ENCODE results near the gene RBM43.
"Not testable (repeated sequence)": the region's sequence is repeated elsewhere in the genome, so short reads cannot be mapped to it uniquely, and the experiment has no call there.

RBM43 gene
- total RNA-seq = 12.4 to 14.4 (median 12.6) reads per million in 3 donors

GRCh38 chr2:151261231-151261976 is at the start of gene RBM43:
TSS of gene RBM43 (minus strand) at chr2:151261863. CDS start at chr2:151261727, 136 bp downstream.
- DNase-seq = peak; percentile 78 to 79 (median 79)
- peak within 1 kb of the TSS; percentile 94 for H3K27ac ChIP-seq (ENCODE audit: insufficient read depth, low read length, poor library complexity, severe bottlenecking)
- no peaks in the 10 kb centered on the region for H3K4me1 ChIP-seq (ENCODE audit: control insufficient read depth, insufficient read depth, low read length, poor library complexity, severe bottlenecking)
- no peaks in the 10 kb centered on the region for H3K36me3 ChIP-seq (ENCODE audit: control insufficient read depth, insufficient read depth, low read length)
- H3K4me3 ChIP-seq (ENCODE audit: insufficient read depth, low read depth, low read length, poor library complexity, severe bottlenecking) = peak within 1 kb of the TSS; percentile 73
- no peaks in the 10 kb centered on the region for H3K9me3 ChIP-seq (ENCODE audit: control insufficient read depth, low read length)
- H3K27me3 ChIP-seq (replicated peaks; ENCODE audit: control insufficient read depth, insufficient read depth, low read length, poor library complexity, severe bottlenecking) = no peaks in the 10 kb centered on the region

- not testable (repeated sequence) for DNase-seq; H3K27ac ChIP-seq (ENCODE audit: insufficient read depth, low read length, poor library complexity, severe bottlenecking); H3K4me3 ChIP-seq (ENCODE audit: insufficient read depth, low read depth, low read length, poor library complexity, severe bottlenecking); H3K9me3 ChIP-seq (ENCODE audit: control insufficient read depth, low read length); H3K36me3 ChIP-seq (ENCODE audit: control insufficient read depth, insufficient read depth, low read length); H3K27me3 ChIP-seq (replicated peaks; ENCODE audit: control insufficient read depth, insufficient read depth, low read length, poor library complexity, severe bottlenecking); H3K4me1 ChIP-seq (ENCODE audit: control insufficient read depth, insufficient read depth, low read length, poor library complexity, severe bottlenecking)
Observed at GRCh38 chr2:151310313-151310712, 48.6 kb upstream of the RBM43 start.

GRCh38 chr2:151306621-151307020 is 45.0 kb upstream of the RBM43 start:
- no peak overlapping the region for H3K4me3 ChIP-seq (ENCODE audit: insufficient read depth, low read depth, low read length, poor library complexity, severe bottlenecking)
- no peaks in the 10 kb centered on the region for H3K36me3 ChIP-seq (ENCODE audit: control insufficient read depth, insufficient read depth, low read length)
- no peaks in the 10 kb centered on the region for H3K9me3 ChIP-seq (ENCODE audit: control insufficient read depth, low read length)
- H3K27me3 ChIP-seq (replicated peaks; ENCODE audit: control insufficient read depth, insufficient read depth, low read length, poor library complexity, severe bottlenecking) = no peaks in the 10 kb centered on the region
- no peaks in the 10 kb centered on the region for H3K4me1 ChIP-seq (ENCODE audit: control insufficient read depth, insufficient read depth, low read length, poor library complexity, severe bottlenecking)
- DNase-seq = no peak
- no peak overlapping the region for H3K27ac ChIP-seq (ENCODE audit: insufficient read depth, low read length, poor library complexity, severe bottlenecking)

GRCh38 chr2:151305129-151305691 is 43.5 kb upstream of the RBM43 start:
- no peaks in the 10 kb centered on the region for H3K9me3 ChIP-seq (ENCODE audit: control insufficient read depth, low read length)
- no peaks in the 10 kb centered on the region for H3K4me1 ChIP-seq (ENCODE audit: control insufficient read depth, insufficient read depth, low read length, poor library complexity, severe bottlenecking)
- no peak overlapping the region for H3K4me3 ChIP-seq (ENCODE audit: insufficient read depth, low read depth, low read length, poor library complexity, severe bottlenecking)
- DNase-seq = no peak
- H3K36me3 ChIP-seq (ENCODE audit: control insufficient read depth, insufficient read depth, low read length) = no peaks in the 10 kb centered on the region
- no peaks in the 10 kb centered on the region for H3K27me3 ChIP-seq (replicated peaks; ENCODE audit: control insufficient read depth, insufficient read depth, low read length, poor library complexity, severe bottlenecking)
- H3K27ac ChIP-seq (ENCODE audit: insufficient read depth, low read length, poor library complexity, severe bottlenecking) = no peak overlapping the region

- Histone ChIP-seq H3K4me3 (ENCODE audit: insufficient read depth, low read depth, low read length, poor library complexity, severe bottlenecking) (no peak overlapping the region), H3K4me1 (ENCODE audit: control insufficient read depth, insufficient read depth, low read length, poor library complexity, severe bottlenecking) (no peaks in the 10 kb centered on the region), H3K9me3 (ENCODE audit: control insufficient read depth, low read length) (no peaks in the 10 kb centered on the region), H3K27ac (ENCODE audit: insufficient read depth, low read length, poor library complexity, severe bottlenecking) (no peak overlapping the region), H3K27me3 (replicated peaks; ENCODE audit: control insufficient read depth, insufficient read depth, low read length, poor library complexity, severe bottlenecking) (no peaks in the 10 kb centered on the region), H3K36me3 (ENCODE audit: control insufficient read depth, insufficient read depth, low read length) (no peaks in the 10 kb centered on the region)
- no peak for DNase-seq
Observed at GRCh38 chr2:151302879-151303278, 41.2 kb upstream of the RBM43 start.

GRCh38 chr2:151302404-151302803 is 40.7 kb upstream of the RBM43 start:
- Histone ChIP-seq H3K27ac (ENCODE audit: insufficient read depth, low read length, poor library complexity, severe bottlenecking) (no peak overlapping the region), H3K27me3 (replicated peaks; ENCODE audit: control insufficient read depth, insufficient read depth, low read length, poor library complexity, severe bottlenecking) (no peaks in the 10 kb centered on the region), H3K36me3 (ENCODE audit: control insufficient read depth, insufficient read depth, low read length) (no peaks in the 10 kb centered on the region), H3K9me3 (ENCODE audit: control insufficient read depth, low read length) (no peaks in the 10 kb centered on the region), H3K4me1 (ENCODE audit: control insufficient read depth, insufficient read depth, low read length, poor library complexity, severe bottlenecking) (no peaks in the 10 kb centered on the region), H3K4me3 (ENCODE audit: insufficient read depth, low read depth, low read length, poor library complexity, severe bottlenecking) (no peak overlapping the region)
- DNase-seq = no peak

GRCh38 chr2:151299920-151300539 is 38.4 kb upstream of the RBM43 start:
- no peaks in the 10 kb centered on the region for H3K27me3 ChIP-seq (replicated peaks; ENCODE audit: control insufficient read depth, insufficient read depth, low read length, poor library complexity, severe bottlenecking)
- H3K27ac ChIP-seq (ENCODE audit: insufficient read depth, low read length, poor library complexity, severe bottlenecking) = no peak overlapping the region
- H3K4me1 ChIP-seq (ENCODE audit: control insufficient read depth, insufficient read depth, low read length, poor library complexity, severe bottlenecking) = no peaks in the 10 kb centered on the region
- H3K9me3 ChIP-seq (ENCODE audit: control insufficient read depth, low read length) = no peaks in the 10 kb centered on the region
- no peak overlapping the region for H3K4me3 ChIP-seq (ENCODE audit: insufficient read depth, low read depth, low read length, poor library complexity, severe bottlenecking)
- DNase-seq = no peak
- H3K36me3 ChIP-seq (ENCODE audit: control insufficient read depth, insufficient read depth, low read length) = no peaks in the 10 kb centered on the region

- H3K4me1 ChIP-seq (ENCODE audit: control insufficient read depth, insufficient read depth, low read length, poor library complexity, severe bottlenecking) = no peaks in the 10 kb centered on the region
- H3K4me3 ChIP-seq (ENCODE audit: insufficient read depth, low read depth, low read length, poor library complexity, severe bottlenecking) = no peak overlapping the region
- H3K27me3 ChIP-seq (replicated peaks; ENCODE audit: control insufficient read depth, insufficient read depth, low read length, poor library complexity, severe bottlenecking) = no peaks in the 10 kb centered on the region
- H3K27ac ChIP-seq (ENCODE audit: insufficient read depth, low read length, poor library complexity, severe bottlenecking) = no peak overlapping the region
- H3K36me3 ChIP-seq (ENCODE audit: control insufficient read depth, insufficient read depth, low read length) = no peaks in the 10 kb centered on the region
- DNase-seq = no peak
- no peaks in the 10 kb centered on the region for H3K9me3 ChIP-seq (ENCODE audit: control insufficient read depth, low read length)
Observed at GRCh38 chr2:151297882-151298281, 36.2 kb upstream of the RBM43 start.

GRCh38 chr2:151295926-151296325 is 34.3 kb upstream of the RBM43 start:
- not testable (repeated sequence) for H3K4me3 ChIP-seq (ENCODE audit: insufficient read depth, low read depth, low read length, poor library complexity, severe bottlenecking); DNase-seq; H3K36me3 ChIP-seq (ENCODE audit: control insufficient read depth, insufficient read depth, low read length); H3K4me1 ChIP-seq (ENCODE audit: control insufficient read depth, insufficient read depth, low read length, poor library complexity, severe bottlenecking); H3K27ac ChIP-seq (ENCODE audit: insufficient read depth, low read length, poor library complexity, severe bottlenecking); H3K27me3 ChIP-seq (replicated peaks; ENCODE audit: control insufficient read depth, insufficient read depth, low read length, poor library complexity, severe bottlenecking); H3K9me3 ChIP-seq (ENCODE audit: control insufficient read depth, low read length)

- DNase-seq = no peak
- no peaks in the 10 kb centered on the region for H3K9me3 ChIP-seq (ENCODE audit: control insufficient read depth, low read length)
Observed at GRCh38 chr2:151292546-151292945, 30.9 kb upstream of the RBM43 start.

More at GRCh38 chr2:151292546-151292945, 30.9 kb upstream of the RBM43 start:
- H3K27ac ChIP-seq (ENCODE audit: insufficient read depth, low read length, poor library complexity, severe bottlenecking) = no peak overlapping the region
- H3K4me1 ChIP-seq (ENCODE audit: control insufficient read depth, insufficient read depth, low read length, poor library complexity, severe bottlenecking) = peaks cover 9% of the 10 kb centered on the region
- H3K27me3 ChIP-seq (replicated peaks; ENCODE audit: control insufficient read depth, insufficient read depth, low read length, poor library complexity, severe bottlenecking) = no peaks in the 10 kb centered on the region
- no peak overlapping the region for H3K4me3 ChIP-seq (ENCODE audit: insufficient read depth, low read depth, low read length, poor library complexity, severe bottlenecking)
- no peaks in the 10 kb centered on the region for H3K36me3 ChIP-seq (ENCODE audit: control insufficient read depth, insufficient read depth, low read length)

Measured in effector memory CD4-positive, alpha-beta T cell (primary cell).